ENCODE measurements around the gene SLC22A16.

GRCh38 chr6:110488606-110489190, 12.3 kb upstream of the SLC22A16 start:
- TF ChIP-seq CTCF (IDR thresholded peaks at IDR 0.05) (no peak), EP300 (IDR thresholded peaks at IDR 0.05) (no peak), POLR2A (IDR thresholded peaks at IDR 0.05) (no peak)
